Stimulated activated CD4-positive, alpha-beta T cell treated with anti-CD3 and anti-CD28 coated beads, Interleukin-15, amount 100 ng/mL, for 24 hours (primary cell): ENCODE measurements around the gene LYPD4.
A peak's percentile ranks its signal among the peaks of the same experiment; 100 is the strongest.

ENCODE experiments used
- DNase-seq: peaks from one replicate; pipeline ENCODE4 v3.0.0-alpha.2; 2020

The LYPD4 gene

DNA sequence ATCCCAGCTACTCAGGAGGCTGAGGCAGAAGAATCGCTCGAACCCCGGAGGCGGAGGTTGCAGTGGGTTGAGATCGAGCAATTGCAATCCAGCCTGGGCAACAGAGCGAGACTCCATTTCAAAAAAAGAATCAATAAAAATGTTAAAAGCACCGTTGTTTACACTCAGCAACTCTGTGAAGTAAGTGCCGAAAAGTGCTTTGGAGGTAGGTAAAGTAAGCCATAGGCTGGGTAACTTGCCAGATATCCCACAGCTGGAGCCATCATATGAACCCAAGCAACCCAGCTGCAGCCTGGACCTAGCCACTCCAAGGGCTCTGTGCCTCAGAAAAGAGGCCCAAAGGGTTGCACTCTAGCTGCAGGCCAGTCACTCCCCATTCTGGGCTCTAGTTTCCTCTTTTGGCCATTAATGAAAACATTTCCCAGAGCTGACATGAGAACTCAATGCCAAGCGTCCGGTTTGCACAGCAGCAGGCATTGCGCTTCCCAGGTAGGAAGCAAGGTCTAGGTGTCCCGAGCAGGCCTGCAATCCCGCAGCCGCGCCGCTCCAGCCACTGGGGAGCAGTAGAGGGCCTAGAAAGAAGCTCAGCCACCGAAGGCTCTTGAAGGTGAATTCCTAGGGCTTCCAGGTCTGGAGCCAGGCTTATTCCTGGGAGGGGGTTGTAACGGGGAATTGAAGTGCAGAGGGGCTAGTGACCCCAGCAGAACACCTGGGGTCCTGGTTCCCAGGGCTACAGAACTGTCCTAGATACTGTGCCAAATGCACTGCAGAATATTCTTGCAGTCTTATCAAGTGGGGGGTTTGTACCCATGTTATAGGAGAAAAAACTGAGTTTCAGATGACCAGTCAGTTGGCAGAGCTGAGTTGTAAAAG, 28.5 kb upstream of the LYPD4 start:
- DNase-seq: peak; percentile 80

DNA sequence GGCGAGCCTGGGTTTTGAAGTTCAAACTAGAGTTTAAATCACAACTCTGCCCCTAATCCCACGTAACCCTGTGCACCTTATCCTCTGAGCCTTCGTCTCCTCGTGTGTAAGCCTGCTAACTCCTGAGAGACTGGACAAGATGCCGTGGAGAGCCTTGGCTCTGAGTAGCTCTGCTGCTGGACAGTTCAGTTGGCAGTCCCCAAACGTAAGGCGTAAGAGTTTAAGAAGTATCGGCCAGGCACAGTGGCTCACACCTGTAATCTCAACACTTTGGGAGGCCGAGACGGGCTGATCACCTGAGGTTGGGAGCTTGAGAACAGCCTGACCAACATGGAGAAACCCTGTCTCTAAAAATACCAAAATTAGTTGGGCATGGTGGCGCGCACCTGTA, 27.9 kb upstream of the LYPD4 start:
- peak; percentile 26 for DNase-seq

GRCh38 chr19:41871573-41872383, 27.3 kb upstream of the LYPD4 start:
- DNase-seq: peak; percentile 80

DNA sequence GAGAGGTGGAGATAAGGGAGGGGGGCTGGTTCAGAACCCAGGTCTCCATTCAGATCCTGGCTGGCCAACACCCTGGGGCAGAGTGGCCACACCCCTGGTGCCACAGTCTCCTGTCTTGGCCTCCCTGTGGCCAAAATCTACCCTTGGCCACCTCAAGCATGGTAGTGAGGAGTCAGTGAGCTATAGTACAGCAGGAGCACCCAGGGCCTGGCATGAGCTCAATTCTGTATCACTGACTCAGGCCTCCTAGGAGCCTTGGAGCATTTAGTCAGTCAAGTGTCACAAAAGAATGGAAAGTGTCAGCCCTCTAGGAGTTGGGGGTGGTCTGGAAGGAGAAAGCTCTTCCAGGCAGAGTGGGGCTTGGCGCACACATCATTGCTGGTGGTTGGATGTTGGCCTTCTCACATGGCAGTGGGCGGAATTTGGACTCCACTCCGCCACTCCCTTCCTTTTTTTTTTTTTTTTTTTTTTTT, 26.0 kb upstream of the LYPD4 start:
- peak; percentile 44 for DNase-seq

DNA sequence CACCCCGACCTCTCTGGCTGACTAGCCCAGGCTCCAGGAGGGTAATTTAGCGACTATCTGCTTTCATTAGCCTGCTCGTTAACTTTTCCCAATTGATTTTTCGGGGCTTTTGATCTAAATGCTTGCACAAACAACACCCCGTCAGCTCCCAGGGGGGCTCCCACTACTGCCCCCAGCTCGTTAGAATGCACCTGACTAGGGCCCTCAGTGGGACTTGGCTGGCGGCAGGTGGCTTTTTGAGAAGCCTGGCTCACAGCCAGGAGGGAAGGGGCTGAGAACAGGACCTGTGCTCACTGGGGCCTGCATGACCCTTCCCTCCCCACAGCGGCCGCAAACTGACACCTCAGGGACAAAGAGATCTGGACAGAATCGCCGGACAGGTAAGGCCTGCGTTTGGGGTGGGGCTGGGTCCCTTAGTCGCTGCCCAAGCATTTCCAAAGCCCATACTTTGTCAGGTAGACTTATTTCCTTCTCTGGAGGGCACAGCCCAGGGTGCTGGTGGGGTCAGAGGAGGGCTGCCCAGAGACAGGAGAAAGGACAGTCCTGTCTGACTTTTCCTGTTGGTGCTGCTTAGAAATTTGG, 25.0 kb upstream of the LYPD4 start:
- peak; percentile 5 for DNase-seq

- no peak for DNase-seq
These were observed 24.5 kb upstream of the LYPD4 start for GRCh38 chr19:41868989-41869300.

GRCh38 chr19:41868120-41868988, 23.9 kb upstream of the LYPD4 start:
- peak; percentile 14 for DNase-seq

GRCh38 chr19:41866284-41866683, 21.8 kb upstream of the LYPD4 start:
- peak; percentile 27 for DNase-seq

DNA sequence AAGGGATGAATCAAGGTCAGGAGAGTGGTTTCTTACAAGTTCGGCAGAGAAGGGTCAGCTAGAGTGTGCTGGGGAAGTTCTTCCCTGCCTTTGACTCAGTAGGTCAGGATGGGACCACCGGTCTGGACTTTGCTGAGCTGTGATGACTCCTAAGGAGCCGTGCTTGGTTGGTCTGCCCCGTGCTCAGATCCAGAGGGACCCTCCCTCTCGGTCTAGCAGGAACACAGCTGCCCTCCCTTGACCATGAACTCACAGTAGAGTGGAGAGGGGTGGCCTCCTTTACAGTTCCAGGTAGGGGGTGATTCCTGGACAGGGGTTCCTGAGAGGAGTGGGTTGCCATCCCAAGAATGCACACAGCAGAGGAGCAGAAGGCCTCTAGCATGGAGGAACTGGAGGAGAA, 19.9 kb upstream of the LYPD4 start:
- DNase-seq: peak; percentile 4

- peak; percentile 11 for DNase-seq
These were observed 18.9 kb upstream of the LYPD4 start for GRCh38 chr19:41863209-41863931.

DNA sequence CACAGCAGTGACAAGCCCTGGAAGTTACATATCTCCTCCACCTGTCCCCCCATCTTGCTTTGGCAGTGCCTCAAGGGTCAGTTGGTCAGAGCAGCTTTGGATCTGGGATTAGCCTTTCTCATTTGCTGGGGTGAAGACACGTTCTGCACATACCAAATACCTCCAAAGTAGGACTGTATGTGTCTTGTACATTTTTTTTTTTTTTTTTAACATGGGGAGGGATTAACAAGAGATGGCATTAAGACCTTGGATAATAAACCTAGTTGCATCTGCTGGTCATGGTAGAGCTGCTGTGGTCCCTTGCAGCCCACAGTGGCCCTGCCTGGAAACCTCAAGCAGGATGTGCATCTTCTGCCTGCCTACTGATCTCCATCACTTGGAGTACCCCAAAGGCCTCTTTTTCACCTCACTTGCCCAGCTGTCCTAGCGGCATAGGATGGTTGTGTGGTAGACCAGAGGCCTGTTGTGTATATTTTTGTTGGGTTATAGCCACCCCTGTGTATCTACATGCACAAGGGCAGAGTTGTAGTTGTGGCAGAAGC, 18.0 kb upstream of the LYPD4 start:
- no peak for DNase-seq

DNA sequence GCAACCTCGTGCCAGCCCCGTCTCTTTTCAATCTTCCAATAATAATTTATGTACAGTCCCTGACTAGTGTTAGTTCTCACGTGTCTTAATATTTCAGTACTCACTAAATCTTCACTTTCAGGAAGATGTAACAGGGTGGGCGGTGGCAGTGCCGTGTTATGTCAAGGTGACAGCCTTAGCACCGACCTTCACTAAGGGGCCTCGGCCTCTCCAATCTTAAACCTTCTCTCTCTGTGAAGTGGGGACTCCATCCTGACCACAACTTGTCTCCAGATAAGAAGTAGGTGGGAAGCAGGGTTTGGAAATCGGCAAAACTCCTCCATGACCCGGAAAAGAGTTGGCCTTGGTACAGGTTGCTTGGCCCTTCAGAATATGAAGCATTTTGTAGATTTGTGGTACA, 17.4 kb upstream of the LYPD4 start:
- no peak for DNase-seq

- no peak for DNase-seq
These were observed 16.8 kb upstream of the LYPD4 start for GRCh38 chr19:41861116-41861768.

DNA sequence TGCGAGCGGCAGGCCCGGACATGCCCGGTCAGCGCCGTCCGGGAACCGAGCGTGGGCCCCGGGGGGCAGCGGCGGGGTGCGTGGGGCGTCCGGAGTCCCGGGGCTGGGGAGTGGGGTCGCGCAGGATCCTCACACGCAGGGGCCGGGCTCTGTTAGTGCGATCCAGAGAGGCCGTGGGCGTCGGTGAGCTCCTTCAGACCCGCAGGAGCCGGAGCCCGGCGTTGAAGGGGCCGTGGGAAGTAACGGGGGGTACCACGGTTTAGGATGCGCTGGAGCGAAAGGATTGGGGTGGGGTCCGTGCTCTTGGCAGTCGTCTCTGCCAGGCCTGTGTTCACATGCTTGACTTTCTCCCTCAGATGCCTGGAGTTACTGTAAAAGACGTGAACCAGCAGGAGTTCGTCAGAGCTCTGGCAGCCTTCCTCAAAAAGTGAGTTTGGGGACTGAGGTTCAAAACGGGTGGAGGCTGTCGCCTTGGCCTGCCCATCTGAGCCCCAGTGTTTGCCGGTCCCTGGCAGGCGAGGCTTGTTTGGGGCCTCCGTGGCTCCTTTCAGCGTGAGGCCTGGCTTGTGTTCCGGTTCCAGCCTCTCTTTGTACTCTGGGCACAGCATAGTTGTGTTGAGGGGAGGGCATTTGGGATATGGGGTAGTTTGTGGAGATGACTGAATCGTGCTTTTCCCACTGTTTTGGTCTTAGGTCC, 16.1 kb upstream of the LYPD4 start:
- peak; percentile 56 for DNase-seq

GRCh38 chr19:41859618-41860418, 15.3 kb upstream of the LYPD4 start, which contains the start of gene RPS19:
TSS of gene RPS19 (plus strand) at chr19:41860255. CDS start at chr19:41860775, 520 bp downstream.
- peak; percentile 98 for DNase-seq

- DNase-seq: no peak
These were observed 14.7 kb upstream of the LYPD4 start for GRCh38 chr19:41859213-41859617.

DNA sequence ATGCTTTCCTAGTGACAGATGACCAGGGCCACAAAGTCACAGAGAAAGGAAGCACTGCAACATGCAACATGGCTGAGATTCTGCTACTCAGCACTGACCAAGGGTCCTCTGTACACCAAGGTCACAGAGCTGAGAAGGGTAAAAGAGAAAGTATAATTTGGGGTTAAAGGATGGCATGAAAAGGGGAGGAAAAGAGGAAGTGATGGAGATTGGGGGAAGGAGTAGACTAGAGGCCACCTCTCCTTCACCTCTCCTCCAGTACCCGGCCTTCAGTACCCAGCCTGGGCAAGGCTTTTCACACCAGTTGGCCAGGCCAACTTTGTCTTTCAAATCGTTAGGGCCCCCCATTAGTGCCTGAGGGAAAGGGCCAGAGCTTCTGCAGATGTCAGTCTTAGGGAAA, 9.3 kb upstream of the LYPD4 start:
- no peak for DNase-seq

GRCh38 chr19:41853344-41853743, 8.9 kb upstream of the LYPD4 start:
- DNase-seq: no peak

DNA sequence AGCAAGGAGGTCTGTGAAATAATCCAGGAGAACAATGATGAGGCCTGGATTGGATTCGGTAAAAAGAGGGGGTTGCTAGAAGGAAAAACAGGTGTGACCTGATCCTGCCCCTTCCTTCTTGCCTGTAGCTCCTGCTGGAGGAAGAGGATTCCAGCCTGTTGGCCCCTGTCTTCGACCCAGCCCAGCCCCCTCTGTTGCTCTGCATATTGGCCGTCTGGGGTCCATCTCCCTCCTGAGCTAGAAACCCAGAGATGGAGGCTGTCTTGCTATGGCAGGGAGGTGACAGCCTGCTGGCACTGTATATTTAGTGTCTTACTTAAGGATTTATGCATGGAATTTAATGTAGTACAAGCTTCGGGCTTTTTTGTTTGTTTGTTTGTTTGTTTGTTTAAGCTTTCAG, 7.0 kb upstream of the LYPD4 start:
- DNase-seq: no peak

DNA sequence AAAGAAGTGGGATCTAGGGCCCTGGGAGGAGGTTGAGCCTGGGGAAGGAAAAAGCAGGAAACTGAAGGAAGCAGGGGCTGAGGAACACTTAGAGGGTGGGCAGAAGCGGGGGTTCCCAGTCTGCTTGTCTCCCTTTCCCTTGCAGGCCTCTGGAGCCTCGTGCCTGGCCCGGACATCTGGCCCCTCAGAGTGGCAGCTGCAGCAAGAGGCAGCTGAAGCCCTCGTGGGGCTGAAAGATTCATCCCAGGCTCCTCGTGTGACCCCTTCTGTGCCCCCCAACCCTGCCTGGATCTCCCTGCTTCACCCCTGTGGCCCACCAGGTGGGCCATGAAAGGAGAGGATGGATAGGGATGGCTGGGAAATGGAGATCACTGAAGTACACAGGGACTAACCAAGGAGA, 5.9 kb upstream of the LYPD4 start:
- DNase-seq: no peak
